Measurements from ENCODE around the gene PPP4R3A.
"Not testable (repeated sequence)": the region's sequence is repeated elsewhere in the genome, so short reads cannot be mapped to it uniquely, and the experiment has no call there.

Gene PPP4R3A

DNA sequence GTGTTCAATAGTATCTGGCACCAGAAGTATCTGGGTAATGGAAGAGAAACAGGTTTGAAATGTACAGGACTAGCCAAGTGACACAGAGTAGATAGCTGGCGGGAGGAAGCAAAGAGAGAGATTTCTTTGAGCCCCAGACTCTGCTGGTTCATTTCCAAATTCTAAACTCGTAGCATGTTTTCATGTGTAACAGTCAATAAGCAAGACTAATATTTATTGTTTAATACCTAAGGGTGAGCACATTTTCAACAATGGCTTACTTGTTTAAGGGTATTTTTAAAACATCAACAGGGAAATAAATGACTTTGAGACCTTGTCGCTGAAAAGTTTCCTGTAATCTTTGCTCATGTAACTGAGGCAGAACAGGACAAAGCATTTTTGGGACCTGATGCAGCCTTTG lies 80.7 kb downstream of the PPP4R3A start:
- no peak for DNase-seq

DNA sequence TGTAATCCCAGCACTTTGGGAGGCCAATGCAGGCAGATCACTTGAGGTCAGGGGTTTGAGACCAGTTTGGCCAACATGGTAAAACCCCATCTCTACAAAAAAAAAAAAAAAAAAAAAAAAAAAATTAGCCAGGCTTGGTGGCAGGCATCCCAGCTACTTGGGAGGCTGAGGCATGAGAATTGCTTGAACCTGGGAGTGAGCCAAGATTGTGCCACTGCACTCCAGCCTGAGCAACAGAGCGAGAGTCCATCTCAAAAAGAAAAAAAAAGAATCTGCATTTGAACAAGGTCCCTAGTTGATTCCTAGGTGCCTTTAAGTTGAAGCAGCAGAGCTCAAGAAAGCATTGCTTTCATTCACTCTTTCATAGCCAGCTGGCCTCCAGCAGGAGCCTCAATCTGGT lies 81.2 kb downstream of the PPP4R3A start:
- DNase-seq = not testable (repeated sequence)

DNA sequence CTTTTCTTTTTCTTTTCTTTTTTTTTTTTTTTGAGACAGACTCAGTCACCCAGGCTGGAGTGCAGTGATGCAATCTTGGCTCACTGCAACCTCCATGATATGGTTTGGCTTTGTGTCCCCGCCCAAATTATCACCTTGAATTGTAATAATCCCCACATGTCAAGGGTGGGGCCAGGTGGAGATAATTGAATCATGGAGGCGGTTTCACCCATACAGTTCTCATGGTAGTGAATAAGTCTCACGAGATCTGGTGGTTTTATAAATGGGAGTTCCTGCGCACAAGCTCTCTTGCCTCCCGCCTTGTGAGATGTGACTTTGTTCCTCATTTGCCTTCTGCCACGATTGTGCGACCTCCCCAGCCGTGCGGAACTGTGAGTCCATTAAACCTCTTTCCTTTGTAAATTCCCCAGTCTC lies 84.6 kb downstream of the PPP4R3A start:
- DNase-seq = not testable (repeated sequence)

DNA sequence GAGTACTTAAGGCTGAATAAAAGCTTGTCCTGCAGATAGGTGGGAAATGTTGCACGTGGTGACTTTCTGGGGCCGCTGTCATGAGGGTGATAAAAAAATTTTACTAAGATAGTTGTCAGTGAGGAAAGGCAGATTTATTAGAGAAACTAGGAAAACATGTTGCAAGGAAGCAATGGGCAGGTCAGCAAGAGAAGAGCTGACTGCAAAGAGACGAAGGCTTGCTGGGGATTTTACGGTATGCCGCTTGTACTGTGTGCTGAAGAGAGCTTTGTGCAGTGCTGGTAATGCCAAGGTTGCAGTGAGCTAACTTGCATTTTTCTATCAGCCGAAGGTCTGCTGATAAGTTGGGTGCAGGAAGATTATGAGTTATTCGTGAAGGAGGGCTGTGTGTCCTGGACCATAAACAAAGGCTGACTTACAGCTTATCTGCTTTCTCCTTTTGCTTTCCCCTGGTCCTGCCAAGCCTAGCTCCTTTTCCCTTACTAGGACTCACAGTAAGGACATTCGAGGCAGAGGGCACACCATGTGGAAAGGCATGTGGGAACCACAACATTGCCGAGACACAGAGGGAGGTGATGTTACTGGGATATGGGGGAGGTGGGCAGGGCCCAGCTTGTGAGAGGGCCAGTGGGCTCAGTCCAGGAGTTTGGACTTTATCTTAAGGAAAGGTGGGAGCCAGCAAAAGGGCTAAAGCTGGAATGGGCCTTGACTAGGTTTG lies 85.1 kb downstream of the PPP4R3A start:
- no peak for DNase-seq

DNA sequence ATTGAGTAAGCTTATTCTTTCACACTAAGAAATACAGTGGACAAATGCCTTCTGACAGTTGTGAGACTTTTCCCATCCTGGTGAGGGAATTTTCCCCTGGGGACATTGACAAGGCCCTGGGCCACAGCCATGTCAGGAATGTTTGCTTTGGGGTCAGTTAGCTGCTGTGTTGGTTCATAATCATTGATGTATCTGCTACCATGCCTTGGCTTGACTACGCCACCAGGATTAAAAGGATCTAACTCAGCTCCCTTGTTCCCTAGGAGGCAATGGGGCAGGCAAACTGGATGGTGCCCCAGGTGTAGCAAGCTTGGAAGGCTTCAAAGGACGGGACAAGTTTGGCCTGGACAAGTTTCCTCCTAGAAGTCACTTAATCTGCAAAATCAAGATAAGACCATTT lies 89.4 kb downstream of the PPP4R3A start:
- no peak for DNase-seq

DNA sequence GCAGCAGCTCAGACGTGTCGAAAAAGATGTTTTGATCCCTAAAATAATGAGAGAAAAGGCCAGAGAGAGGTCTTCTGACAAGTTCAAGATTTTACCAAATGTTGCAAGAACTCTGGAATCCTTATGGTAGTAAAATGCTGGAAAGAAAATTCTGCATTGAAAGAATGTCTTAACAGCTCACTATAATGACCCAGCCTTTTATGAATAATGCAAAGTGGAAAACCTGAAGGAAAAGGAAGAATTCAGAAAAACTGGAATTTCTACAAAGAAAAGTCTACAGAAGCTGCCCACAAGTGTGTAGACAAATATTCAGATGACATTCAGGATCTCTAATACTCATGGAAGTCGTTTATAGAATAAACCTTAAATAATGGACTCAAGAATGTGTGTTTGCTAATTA lies 90.7 kb downstream of the PPP4R3A start:
- no peak for DNase-seq

DNA sequence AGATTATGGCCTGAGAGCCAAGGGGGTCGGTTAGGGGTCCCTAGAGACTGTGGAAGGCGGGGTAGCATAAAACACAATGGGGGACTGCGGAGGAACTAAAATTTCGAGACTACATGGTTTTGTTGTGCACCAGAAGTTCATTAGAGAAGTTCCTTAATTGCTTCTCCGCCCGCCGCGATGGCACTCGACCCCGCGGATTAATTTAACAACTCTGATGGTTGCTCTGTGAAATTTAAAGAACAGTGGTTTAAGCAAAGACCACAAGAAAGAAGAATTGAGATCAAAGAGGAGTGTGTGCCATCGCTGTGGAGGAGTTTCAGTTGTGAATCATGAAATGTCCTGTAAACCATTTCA lies 91.1 kb downstream of the PPP4R3A start:
- DNase-seq = no peak

DNA sequence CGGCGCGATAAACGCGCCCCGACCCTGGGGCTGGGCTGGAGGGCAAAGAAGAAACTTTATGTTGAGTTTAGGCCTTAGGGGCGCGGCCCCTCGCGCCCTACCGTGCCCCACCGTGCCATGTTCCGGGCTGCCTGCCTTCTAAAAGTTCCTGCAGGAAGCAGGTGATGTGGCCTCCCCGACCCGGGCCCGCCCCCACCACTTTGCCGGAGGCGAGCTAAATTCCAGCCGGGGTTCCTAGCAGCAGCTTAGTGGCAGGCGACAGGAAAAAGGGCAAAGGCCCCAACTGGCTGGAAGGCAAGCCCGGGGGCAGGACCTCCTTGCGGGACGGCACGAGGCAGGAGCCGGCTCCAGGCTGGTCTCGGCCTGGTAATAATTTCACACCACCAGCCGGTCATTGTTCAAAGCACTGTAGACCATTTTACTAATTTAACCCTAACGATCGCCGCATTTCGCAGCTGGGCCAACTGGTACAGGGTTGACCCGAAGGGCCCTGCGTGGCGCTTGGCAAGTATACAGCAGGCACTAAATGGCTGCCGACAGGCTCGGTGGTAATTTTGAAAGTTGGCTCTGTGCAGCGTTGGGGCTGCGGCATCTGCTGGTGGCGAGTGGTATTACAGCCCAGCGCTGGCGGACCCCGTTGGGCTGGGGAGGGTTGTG lies 91.6 kb downstream of the PPP4R3A start:
- DNase-seq = peak; percentile 75

DNA sequence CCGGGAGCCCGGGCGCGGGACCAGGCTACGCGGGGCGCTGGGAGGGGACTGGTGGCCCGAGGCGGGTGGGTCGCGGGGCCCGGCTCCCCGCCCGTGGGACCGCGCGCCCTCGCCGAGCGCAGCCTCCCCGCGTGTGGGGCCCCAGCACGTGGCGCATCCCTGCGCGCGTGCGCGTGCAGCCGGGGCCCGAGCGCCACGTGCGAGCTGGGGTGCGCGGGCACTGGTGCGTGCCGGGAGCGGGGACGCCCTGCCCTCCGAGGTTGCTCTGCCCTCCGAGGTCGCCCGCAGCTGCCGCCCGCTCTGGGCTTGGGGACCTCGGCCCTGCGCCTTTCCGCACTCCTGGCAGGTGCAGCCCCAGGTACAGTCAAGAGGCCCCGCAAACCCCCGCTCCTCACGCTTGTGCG lies 92.1 kb downstream of the PPP4R3A start:
- peak; percentile 67 for DNase-seq

DNA sequence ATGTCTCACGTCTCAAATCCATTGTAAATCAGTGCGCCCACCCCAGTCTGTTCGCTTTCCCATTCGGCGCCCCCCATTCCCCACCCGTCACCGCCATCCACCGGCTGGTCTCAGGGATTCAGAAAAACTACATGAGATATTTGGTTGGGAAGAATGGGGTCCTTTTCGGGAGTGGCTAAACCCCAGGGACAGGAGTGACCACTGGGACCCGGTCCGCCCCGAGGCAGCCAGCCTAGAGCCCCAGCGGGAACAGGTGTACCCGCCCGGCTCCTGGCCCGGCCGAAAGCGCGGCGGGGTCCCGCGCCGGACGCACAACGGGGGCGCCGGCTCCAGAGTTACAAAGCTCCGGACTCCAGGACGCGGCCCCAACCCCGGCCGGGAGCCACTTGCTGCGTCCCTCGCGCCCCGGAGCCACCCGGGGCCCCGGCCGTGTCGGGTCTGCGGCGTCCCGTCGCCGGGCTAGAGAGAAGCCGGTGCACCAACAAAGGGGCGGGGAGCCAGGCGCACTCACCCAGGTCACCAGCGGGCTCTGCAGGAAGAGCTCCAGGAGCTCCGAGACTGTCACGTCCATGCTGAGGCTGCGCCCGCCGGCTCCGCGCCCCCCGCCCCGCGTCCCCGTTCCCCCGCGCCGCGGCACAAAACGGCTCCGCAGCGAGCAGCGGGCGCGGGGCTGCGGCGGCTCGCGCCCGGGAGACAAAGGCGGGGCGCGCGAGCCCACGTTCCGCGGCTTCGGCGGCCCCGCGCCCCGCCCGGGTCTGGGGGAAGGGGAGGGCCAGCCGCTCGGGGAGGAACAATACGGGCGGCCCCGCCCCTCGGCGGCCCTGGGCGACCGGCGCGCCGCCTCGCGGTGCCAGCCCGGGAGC lies 92.8 kb downstream of the PPP4R3A start, which contains the start of gene CCDC88C:
CCDC88C (minus strand) TSS at position 701 of the 863 bp plus-strand sequence; CDS start at position 571, 130 bp downstream.
- peak; percentile 69 for DNase-seq

DNA sequence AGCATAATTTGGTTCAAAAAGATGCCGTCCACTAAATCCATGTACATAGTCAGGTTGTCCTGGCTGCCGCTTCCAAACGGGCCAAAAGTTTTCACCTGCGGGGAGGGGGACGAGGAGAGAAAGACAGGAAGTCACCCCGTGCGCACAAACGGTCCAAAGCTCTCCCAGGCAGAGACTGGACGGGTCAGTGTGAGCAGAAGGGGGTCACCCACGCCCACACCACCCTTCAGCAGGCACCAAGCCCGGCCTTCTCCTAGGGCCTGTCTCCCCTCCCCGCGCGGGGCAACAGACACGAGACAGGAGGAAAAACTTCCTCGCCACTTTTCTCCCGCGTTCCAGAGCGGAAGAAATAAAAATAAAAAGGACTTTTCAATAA lies 93.4 kb downstream of the PPP4R3A start:
- DNase-seq = no peak

DNA sequence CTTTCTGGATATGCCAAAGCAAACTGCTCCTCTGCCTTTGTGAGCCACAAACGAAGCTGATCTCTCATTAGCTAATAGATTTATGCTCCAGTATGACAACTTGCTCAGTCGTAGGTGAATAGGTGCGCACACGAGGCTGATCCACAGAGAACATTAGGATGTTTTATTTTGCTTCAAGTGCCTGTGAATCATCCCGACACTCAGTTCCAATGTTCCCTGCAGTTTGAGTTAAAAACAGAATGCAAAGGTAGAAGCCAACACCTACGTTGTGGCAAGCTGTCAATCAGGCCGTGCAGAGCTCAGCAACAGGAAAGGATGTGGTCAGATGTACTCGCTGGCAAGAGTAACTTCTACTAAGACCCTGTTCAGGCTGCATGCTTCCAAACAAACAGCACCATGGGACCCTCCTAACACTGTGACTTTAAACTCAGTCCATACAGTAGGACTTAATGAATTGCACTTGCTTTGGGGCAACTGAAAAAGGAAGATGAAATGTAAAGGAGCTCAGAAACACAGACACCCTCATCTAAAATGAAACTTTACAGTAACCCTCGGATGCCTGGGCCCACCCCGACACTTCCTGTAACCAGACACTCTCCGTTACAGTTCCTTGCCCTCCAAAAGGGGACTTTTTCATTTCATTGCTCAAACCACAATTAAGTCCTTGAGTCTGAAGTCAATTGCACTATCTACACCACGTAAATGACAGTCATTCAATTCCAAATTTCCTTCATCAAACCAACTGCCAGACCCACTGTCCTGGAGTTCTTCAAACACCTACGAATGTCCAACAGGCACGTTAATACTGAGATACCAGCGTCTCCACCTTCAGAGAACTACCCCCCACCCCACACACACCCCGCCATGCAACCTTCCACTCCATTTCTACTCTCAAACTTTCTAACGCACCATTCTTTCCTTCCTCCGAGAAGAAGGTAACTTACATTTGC lies 94.0 kb downstream of the PPP4R3A start:
- peak; percentile 62 for DNase-seq

DNA sequence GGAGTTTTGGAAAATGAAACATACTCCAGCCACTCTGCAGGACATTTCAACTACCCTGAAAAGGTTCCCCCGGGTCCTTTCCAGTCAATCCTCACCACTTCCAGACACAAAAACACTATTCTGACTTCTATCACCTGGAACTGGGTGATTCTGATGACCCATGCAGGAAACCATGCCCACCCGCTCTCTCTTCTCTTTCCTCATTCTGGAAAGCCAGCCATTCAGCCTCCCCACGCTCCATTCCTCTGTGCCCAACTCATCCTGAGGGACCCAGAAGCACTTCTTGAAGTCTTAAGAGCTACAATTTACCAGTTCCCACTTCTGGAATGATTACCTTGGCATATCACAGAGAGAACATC lies 95.7 kb downstream of the PPP4R3A start:
- DNase-seq = no peak

DNA sequence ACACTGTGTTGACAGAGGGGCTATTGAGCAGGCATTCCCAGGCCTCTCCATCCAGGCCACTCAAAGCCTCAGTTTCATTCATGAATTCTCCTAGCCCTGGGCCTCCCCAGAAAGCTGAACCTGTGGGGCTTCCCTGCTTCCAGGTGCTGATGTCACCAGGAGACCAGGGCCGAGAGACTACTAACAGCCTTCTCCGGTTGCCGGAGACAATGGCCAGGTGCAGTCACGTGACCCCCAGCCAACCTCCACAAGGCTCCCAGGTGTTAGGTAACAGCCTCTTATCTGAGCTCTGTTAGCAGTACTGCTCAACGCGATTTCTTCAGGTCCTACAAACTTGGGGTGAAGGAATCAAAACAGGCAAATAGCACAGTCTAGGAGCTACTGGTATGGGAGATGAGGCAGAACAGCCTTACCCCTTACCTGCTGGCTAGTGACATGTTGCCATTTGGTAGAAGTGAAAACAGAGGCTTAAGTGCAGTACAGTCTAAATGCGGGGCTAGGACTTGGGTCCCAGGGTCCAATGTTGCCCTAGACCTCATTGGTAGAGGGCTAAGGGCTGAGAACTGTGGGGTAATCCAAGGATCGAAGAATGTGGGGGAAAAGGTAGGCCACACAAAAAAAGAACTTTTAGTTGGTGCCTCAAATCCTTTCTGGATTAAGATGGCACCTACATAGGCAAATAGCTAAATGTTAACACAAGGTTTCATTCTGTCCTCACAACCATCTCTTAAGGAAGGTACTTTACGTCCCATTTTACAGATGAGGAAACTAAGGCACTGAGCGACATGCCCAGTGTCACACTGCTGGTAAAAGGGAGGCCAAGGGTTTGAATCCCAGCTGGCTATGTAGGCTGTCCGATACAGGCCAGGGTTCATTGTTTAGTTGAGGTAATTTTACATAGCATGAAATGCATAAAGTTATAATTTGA lies 96.3 kb downstream of the PPP4R3A start:
- peak; percentile 64 for DNase-seq

DNA sequence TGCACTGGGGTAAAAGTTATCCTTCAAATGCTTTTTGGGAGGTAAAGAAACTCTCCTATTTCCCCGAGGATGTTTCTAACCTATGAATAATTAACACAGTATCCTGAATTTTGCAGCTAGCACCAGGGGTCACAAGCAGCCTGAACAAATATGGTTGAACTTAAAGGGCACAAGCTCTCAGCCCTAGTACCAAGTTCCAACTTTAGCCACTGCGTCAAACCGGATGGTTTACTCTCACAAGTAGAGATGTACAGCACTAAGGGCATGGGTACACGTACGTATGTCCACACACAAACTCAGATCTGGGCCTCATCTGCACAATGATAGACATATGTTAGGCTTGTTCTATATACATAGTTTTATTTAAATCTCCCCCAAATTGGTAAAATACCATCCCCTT lies 97.2 kb downstream of the PPP4R3A start:
- no peak for DNase-seq

DNA sequence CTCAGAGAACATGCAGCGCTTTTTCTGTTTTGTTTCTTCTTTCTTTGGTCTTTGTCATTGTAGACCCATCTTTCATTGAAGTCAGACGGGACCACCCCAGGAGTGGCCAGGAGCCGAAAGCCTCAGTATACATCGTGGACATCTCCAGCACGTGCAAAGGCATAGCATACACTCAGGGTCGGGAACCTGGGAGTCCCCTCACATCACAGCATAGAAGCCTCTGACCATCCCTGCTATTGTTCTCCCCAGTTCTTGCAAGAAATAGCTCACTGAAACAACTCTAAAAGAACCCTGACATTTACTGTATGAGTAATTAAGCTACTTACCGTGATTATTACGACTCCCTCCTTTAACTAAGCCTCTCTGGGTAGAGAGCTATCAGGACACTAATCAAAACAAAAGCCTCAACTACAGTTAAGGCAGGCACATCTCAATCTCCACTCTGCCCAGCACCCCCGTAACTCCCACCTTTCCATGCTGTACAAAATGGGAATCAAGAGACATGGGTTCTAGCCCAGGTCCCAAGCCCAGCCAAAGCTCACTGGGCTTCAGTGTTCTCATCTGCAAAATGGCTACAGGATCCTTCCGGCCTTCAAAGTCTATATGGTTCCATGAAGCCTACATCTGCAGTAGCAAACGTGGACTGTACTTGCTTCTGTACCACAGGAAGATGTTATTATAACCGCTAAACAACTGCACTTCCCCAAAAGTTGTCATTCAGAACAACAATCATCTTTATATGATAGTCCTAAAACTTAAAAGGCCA lies 99.2 kb downstream of the PPP4R3A start:
- no peak for DNase-seq

DNA sequence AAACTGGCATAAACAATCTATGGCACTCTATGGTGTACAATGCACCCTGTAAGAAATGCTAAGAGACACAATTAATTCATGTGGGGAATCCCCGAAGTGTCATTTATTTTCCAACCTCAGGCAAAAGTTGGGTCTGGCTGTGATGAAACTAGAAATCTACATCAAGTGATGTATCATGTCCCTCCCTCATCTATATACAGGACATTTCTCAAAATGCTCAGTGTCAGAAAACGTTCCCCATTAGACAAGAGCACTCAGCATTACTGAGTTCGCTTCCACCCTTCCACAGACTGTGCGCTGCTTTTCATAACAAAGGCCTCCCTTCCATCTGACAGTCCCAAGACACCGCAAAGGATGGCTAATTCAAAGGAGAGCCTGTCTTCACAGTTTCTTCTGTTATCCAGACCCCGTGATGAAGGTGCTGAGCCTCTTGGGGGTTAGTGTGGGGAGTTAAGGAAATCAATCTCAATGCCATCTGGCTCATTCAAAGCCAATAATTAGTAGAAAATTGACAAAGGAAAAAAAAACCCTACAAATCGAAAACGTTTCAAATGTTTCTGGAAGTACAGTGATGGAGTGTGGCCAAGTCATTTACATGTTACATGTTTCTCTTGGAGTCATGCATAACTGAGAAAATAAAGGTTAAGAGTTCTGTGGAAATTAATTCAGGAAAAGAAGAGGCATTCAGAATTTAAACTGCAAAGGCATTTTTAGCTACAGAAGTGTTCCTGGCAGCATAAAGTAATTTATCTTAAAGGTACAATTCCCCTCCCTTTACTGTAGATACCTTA lies 100.0 kb downstream of the PPP4R3A start:
- no peak for DNase-seq

DNA sequence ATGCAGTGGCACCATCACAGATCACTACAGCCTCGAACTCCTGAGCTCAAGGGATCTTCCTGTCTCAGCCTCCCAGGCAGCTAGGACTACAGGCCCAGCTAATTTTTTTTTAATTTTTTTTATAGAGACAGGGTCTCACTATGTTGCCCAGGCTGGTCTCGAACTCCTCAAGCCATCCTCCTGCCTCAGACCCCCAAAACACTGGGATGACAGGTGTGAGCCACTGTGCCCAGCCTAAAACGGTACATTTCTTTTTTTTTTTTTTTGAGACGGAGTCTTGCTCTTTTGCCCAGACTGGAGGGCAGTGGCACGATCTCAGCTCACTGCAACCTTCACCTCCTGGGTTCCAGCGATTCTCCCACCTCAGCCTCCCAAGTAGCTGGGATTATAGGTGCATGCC lies 100.9 kb downstream of the PPP4R3A start:
- DNase-seq = not testable (repeated sequence)

Data from CD4-positive, alpha-beta T cell treated with Interferon gamma for 1 hour (primary cell).